Stimulated activated CD8-positive, alpha-beta memory T cell treated with anti-CD3 and anti-CD28 coated beads, Interleukin-4, amount 100 ng/mL, for 1 hour (primary cell): Measurements from ENCODE around the gene CLASRP.

ENCODE experiments used
- DNase-seq, 2 donors: peaks; one replicate each; pipeline ENCODE4 v3.0.0-alpha.2; 2020; ENCODE audit warnings: low read depth in 2 of 2, low spot score in 1 of 2

CLASRP gene

DNA sequence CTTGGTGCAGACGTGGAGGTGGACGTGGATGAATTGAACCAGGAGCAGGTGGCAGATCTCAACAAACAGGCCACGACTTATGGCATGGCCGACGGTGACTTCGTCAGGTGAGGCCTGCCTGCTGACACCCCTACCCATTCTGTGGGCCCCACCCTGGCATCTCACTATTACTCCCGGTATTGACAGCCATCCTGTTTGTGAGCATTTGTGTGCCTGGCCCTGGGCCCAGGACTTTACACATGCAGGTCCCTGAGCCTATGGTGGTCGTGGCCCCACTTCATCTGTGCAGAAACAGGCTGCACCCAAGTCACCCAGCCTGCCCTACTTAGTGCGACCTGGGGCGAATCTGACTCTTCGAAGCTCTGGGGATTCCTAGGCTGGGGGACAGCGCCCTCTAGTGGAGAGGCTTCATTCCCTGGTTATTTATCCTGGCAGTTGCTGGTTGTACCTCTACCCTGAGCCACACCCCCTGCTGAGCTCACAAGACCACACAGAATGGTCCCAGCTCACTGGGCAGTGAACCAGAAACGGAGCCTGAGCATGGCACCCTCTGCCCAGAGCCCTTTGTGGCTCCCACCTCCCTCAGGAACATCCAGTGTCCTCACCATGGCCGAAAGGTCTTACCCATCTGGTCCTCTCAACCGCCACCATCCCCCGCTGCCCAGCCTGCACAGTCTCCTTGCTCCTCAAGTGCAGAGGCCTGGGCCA is 20.6 kb downstream of the CLASRP start:
- peak; percentile 72 to 75 for DNase-seq

DNA sequence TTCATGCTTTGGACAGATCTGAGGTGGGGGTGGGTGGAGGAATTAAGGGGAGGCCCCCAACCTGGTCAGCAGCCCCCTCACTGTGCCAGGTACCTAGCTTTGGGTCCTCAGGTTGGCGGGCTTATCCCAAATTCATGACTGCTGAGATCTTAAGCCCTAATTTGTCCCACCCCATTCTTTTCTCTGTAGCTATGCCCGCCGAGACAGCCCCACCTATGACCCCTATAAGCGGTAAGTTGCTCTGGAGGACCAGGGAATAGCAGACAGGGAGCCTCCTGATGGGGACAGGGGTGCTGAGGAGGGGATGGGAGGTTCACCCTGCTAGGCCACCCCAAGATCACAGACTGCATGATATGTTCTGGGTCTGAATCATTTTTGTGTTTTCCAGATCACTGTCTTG is 23.1 kb downstream of the CLASRP start:
- no peak for DNase-seq

DNA sequence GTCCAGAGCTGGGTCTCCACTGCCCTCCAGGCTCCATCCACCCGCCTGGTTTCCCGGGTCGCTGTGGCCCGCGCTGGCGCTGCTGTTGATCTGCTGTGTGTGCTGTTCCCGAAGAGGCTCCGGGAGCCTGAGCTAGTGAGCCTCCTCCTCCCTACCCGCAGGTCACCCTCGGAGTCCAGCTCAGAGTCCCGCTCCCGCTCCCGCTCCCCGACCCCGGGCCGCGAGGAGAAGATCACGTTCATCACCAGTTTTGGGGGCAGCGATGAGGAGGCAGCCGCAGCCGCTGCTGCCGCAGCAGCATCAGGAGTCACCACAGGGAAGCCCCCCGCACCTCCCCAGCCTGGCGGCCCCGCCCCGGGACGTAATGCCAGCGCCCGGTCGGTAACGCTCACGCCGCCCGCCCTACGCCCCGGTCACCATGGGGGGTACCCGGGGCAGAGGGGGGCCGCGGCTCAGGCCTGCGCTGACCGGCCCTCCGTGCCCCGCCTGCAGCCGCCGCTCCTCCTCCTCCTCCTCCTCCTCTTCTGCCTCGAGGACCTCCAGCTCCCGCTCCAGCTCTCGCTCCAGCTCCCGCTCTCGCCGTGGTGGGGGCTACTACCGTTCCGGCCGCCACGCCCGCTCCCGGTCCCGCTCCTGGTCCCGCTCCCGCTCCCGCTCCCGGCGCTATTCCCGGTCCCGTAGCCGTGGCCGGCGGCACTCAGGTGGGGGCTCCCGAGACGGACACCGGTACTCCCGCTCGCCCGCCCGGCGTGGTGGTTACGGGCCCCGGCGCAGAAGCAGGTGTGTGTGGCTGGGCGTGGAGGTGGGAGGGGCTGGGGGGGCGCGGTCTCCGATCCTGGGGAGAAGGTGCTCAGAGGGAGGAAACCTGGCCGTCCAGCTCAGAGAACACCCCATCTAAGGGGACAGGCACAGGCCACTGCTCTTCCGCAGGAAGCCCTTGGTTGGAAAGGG is 25.3 kb downstream of the CLASRP start:
- no peak for DNase-seq

DNA sequence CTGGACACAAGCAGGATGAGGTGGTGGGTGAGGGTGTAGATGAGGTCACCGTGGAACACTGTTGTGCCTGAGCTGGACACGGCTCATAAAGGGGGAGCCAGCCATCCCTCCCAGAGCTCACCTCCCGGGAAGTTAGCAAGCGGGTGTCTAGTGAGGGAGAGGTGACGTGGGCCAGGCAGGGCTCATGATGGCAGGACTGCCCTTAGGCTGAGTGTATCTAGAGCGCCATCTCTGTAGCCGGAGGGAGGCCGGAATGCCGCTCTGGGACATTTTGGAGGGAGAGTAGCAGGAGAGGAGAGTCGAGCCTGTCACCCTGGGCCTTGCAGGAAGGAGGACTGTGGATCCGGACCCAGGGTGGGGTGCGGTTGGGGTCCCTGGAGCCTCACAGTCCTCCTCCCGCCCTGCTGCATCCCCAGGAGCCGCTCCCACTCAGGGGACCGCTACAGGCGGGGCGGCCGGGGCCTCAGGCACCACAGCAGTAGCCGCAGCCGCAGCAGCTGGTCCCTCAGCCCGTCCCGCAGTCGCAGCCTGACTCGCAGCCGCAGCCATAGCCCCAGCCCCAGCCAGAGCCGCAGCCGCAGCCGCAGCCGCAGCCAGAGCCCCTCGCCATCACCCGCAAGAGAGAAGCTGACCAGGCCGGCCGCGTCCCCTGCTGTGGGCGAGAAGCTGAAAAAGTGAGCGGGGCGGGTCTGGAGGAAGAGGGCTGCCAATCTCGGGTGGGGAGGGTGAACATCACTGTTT is 28.2 kb downstream of the CLASRP start:
- DNase-seq = no peak

DNA sequence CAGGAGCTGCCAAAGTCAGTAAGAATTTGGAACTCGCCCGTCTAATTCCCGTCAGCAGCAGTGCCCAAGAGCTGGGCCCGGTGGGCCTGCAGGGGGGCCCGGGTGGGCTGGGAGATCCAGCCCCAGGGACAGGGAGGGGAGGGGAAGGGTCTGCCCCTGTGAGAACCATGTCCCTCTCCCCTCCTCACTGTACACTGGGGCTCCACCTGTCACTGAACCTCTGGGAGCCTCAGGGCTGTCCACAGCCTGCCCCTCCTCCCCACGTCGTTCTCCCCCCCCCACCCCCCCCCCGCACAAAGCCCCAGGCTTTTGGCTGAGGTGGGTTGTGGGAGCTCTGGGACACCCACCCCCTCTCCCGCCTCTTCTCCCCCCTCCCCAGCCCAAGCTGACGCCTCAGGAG is 29.2 kb downstream of the CLASRP start:
- no peak for DNase-seq

DNA sequence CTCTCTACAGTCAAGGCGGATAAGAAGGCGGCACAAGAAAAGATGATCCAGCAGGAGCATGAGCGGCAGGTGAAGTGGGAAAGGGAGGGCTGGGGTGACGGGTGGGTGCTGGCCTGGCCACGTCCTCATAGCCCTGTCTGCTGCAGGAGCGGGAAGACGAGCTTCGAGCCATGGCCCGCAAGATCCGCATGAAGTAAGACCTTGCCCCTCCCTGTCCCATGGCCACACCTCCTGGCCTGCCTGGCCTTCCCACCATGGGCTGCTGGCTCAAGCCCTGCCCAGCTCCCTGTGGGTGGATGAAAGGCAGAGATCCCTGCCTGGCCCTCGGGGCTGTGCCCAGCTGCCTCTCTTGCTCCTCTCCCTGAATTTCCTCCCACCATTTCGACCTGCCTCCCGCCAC is 30.2 kb downstream of the CLASRP start:
- DNase-seq = no peak

DNA sequence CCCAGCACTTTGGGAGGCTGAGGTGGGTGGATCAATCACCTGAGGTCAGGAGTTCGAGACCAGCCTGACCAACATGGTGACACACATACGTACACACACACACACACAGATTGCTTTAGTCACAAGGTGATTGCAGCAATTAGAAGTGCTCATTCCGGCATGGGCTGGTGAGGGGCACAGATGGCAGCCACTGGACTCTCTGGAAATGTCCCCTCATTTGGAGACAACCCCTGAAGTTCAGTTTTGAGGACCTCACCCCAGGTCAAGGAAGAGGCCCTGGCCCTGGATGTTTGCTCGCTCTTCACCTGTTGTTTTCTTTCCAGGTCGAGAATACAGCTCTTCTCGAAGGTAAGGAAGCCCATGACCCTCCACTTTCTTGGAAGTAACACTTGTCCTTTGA is 31.4 kb downstream of the CLASRP start:
- no peak for DNase-seq

DNA sequence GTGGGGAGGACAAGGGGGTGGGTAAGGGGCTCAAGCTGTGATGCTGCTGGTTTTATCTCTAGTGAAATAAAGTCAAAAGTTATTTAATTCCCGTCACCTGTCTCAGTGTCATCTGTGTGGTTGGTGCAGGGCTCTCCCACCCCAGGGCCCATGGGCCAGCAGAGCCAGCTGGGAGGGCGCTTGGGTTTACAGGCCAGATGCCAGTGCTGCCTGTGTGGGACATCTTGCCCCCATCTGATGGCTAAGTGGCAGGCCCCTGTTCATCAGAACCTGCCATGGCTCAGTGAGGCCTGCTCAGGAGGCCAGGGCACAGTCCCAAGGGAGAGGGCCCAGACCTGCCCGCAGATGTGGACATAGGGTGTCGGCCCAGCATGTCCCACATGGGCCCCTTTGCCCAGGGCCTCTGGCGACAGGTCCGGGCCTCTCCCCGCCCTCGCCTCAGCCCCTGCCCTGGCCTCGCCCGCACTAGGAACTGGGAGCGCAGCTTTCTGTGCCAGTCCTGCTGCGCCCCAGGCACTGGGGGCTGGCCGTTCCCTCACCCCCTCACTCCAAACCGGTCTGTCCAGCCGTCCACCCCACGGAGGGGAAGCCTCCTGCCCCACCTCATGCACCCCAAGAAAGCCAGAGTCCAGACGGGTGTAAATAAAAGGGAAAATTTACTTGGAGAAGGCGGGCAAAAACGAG is 32.2 kb downstream of the CLASRP start:
- no peak for DNase-seq

DNA sequence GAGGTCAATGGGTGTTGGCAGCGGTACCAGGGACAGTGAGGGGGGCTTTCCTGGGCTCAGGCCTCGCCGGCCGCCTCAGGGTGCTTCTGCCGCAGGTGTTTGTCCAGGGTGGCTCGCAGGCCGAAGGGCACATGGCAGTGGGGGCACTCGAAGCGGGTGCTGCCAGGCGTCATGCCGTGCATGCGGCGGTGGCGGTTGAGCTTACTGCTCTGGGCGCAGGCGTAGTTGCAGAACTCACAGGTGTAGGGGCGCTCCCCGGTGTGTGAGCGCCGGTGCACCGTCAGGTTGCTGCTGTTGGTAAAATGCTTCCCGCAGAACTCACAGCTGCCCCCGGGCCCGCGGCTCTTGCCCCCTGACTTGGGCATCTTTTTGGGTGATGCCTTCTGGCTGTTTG is 32.7 kb downstream of the CLASRP start:
- no peak for DNase-seq

DNA sequence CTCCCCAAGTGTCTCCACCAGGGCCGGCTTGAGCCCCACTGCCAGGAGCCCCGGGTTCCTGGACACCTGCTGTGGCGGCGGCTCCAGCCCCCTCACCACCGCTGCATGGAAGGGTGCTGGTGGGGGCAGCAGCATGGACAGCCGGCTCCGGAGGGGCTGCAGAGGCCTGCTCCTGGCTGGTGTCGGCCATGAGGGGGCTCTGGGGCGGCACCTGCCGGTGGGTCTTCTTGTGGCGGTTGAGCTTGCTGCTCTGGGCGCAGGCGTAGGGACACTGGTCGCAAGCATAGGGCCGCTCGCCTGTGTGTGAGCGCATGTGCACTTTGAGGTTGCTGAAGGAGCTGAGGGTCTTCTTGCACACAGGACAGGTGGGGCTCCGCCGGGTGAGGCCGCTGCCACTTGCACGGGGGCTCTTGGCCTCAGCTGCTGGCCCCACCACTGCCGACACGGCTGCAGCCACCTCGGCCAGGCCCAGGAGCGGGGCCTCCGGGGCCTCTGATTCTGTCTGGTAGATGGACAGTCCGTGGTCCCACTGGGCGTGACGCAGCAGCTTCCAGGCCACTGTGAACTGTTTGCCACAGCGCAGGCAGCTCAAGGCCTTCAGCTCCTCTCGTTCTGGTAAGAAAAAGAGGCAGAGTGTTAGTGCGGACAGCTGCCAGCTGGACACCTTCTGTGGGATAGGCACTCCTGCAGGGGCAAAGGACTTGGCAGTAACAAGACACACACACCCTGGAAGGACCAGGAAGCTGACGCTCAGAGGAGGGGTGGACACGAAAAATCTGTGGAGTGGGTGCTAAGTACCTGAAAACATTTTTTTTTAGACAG is 33.3 kb downstream of the CLASRP start:
- no peak for DNase-seq

DNA sequence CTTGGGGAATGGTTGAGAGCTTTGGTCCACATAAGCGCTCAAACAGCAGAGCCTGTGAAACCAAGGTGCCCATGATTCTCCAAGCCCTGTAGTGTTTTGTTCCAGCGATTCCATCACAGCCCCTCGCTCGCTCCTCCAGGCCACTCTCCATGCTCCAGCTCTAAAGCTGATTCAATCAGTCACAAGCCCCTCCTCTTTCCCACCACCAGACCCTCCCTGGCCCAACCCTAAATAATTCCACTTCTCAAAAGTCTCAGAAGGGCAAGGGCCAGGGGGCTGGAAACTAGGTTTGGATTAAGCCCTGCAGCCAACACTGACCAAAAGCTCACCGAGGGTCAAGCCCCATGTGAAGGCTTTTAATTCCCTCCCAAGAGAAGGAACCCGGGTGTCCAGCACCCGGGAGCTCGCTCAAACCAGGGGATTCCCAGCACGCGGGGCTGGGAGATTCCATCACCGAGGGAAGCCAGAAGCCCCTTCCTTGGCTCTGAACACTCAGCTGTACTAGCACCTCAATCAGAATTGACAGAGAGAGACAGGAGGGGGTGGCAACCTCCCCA is 36.0 kb downstream of the CLASRP start:
- no peak for DNase-seq

DNA sequence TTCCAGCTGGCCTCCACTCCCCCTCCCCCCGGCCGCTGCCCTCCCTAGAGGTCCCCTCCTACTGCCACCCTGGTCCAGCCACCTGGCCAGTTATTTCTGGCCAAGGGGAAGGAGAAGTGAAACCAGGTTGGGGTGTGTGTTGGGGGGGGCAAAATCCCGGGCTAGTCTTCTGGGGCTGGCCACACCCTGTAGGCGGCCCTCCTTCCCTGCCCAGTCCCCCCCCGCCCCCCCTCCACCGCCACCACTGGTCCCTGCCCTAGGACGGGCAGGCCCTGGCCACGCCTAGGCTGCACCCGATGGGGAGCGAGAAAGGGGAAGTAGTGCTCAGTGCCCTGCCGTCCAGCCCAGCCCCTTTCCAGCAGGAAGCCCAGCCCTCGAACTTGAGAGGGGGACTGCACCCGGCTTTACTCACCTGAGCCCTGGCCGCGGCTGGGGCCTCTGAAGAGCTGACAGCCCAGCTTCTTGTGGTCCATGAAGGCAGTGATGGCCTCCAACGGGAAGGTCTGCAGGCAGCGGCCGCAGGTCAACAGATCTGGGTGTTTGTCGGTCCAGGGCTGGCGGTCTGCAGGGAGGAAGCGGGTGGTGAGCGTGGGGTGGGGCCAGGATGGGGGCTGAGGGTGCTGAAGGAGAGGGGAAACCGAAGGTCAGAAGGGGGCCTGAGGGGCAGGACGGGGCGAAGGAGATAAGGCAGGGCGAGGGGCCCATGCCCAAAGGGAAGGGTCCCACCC is 36.6 kb downstream of the CLASRP start:
- no peak for DNase-seq

DNA sequence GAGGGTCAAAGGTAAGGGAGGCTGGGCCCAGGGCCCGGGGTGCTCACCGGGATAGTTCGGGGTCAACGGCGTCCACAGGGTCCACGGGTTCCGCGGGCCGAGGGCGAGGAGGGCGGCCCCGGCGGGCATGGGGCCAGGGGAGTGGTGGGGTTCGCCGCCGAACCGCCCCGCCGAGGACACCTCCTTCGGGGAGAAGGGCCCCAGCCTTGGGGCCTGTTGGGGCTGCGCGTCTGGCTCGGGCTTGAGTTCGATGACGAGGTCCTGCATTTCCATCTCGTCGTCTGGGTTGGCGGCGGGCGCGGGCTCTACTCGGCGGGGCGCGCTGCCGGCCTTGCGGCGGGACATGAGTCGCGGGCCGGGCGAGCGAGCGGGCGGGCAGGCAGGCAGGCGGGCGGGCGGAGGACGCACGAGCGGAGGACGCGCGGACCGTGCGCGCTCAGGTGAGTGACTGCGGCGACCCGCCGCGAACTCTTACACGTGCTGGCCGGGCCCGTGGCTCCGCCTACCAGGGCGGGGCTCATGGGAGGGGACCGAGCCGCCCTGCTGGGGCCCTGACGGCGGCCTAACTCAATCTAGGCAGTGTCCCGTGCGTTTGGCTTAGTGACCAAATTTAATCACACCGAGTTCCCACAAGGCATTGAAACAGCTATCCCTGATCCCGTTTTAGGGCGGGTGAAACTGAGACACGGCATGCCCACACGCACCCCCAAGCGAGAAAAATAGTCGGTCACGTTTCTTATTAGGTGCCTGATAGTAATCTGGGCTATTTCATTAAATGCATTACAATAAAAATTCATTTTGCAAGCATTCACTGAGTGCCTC is 37.4 kb downstream of the CLASRP start, which contains the start of gene ZNF296:
TSS of gene ZNF296 (minus strand) at position 450 of the 822 bp plus-strand sequence. CDS start at position 345, 105 bp downstream.
- DNase-seq = peak in 1 of 2 donors; percentile 52

DNA sequence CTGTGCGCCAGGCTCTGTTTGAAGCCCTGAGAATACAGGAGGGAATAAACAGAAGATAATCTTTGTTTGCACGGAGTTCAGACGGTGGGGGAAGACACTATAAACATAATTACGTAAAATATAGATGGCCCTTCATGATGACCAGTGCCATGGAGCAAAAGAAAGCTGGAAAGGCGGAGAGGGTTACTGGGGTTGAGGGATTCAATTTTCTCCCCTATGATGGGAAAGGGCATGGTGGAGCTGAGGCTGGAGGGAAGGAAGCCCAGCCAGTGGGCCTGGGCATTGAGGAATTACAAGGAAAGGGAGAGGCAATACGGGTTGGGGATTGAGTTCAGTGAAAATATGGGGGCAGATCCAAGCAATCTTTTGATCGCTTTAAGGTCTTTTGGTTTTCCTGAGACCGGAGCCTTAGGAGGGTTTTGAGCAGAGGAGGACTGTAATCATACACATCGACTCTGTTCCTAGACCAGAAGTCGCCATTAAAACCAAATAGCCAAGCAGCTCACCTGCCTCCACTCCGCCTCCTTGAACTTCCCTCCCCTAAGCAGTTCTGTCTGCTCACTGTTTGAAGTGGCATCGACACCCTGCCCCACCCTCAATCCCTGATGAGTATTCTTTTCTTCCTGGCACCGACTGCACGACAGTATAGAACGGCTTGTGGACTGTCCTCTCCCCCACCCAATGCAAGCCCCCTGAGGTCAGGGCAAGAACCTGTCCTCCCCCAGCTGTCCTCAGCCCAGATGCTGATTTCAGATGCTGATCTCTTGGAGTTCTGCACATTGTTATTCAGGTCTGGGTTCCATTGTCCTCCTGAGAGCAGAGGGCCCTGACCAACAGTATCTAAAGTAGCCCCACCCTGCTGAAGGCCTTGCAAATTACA is 38.2 kb downstream of the CLASRP start:
- DNase-seq = no peak

DNA sequence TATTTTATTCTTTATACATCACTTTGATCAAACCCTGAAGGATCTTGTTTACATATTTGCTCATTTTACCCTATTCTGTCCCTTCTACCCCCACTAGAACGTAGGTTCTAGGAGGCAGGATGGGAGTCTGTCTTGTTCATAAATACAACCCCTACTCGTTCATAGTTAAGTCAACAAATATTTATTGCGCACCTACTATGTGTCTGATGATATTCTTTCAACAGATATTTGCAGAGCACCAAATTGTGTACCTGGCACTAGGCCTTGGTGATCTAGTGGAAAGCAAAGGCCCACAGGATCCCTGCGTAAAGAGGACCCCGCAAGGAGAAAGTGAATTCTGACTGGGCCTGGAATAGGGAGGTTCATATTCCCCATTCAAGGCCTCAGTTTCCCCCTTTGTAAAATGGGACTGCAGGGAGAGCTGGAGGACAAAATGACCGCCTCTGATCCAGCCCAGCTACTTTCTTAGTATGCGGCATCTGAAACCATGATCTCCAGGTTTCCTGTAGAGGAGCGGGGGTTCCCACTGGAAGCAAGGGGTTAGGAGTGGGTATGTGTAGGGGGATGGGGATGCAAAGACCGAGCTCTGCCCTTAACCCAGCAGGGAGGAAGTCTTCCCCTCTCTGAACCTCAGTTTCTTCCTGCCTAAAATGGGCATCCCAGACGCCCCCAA is 39.7 kb downstream of the CLASRP start:
- no peak for DNase-seq

DNA sequence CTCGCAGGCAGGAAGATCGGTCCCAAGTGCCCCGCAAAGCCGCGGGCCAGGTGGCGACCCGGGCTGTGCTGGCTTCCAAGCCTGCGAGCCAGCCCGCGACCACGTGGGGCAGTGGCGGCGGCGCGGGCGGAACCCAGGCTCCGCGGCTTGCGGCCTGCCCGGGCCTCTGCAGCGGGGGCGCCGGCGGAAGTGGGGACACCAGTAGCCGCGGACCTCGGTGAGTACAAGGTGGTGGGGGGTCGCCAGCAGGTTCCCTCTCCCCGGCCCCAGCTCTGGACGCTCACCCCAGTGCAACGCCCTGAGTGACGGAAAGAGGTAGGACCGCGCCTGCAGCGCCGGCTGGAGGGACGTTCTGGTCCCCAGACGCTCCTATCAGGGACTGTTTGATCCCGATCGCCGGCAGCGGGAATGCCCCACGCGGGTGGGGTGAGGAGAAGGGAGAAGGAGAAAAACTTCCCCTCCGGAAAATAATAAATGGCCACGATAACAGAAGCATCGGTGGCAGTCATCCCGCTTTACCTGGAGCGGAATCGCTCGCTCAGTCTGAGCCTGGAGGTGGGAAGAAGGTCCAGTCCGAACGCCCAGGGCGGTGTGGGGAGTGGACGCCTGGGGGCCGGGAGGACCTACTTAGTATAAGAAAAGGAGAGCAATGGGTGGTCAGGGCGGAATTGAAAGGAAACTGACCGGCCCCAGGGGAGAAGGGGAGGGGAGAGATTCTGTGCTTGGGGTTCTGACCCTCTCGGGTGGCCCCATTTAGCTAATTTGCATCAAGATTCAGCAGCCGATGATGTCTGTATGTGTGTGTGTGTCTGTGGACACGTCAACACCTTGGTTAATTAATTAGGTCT is 40.4 kb downstream of the CLASRP start, which contains the start of gene GEMIN7:
TSS of gene GEMIN7 (plus strand) at position 198 of the 848 bp plus-strand sequence. CDS start 10,855 bp downstream, outside the sequence.
- DNase-seq = peak; percentile 54 to 60
